ENCODE results near the gene MACROD2. TPM values are rescaled to one million over a fixed set of nuclear protein-coding genes. Genes with fewer than 3 reads are reported as not detected.

MACROD2 gene
- total RNA-seq: 1 to 10 TPM in 3 of 4 donors, under 1 TPM in 1; 0.67 to 4.8 (median 2.5) TPM
- polyA plus RNA-seq: under 1 TPM; 0.20 to 0.87 (median 0.26) TPM
- long read RNA-seq, donor 1, partial matches to known transcripts: 0 of 2 reads
- long read RNA-seq, donor 1, other reads (novel, unspliced or antisense): 1 of 2 reads
- long read RNA-seq, donor 2, partial matches to known transcripts: 0 of 3 reads
- long read RNA-seq, donor 2, other reads (novel, unspliced or antisense): 1 of 3 reads

- H3K9me3 ChIP-seq: peaks cover 9% of the 10 kb centered on the region
- H3K4me3 ChIP-seq: peak within 1 kb of the TSS; percentile 84
- TF ChIP-seq CTCF (IDR thresholded peaks at IDR 0.05): no peak
- WGBS, 3 donors: 1 to 4% (median 3%) methylated on average over 44 to 61 of the region's 61 CpGs
- ATAC-seq: peak; percentile 98 to 99 (median 98)
- intact Hi-C loops (cut with DNase I): loop anchor here in 1 of 2 donors (5.0 kb wide), 1 partner anchor 173 kb away; no protein-coding TSS in a partner anchor
- peak; percentile 90 to 95 for DNase-seq
- peak within 1 kb of the TSS; percentile 75 for H3K27ac ChIP-seq
- H3K27me3 ChIP-seq (ENCODE audit: insufficient read depth in 3 of 3, low read length in 2 of 3): no peaks in the 10 kb centered on the region
- no peaks in the 10 kb centered on the region for H3K36me3 ChIP-seq (ENCODE audit: insufficient read depth in 1 of 2, low read depth in 1 of 2)
- no peaks in the 10 kb centered on the region for H3K4me1 ChIP-seq
Measured at GRCh38 chr20:13995086-13995665, at the start of gene MACROD2. TSS of gene MACROD2 (plus strand) at chr20:13995516.

GRCh38 chr20:13947719-13948118 lies 47.6 kb upstream of the MACROD2 start:
- Histone ChIP-seq H3K36me3 (ENCODE audit: insufficient read depth in 1 of 2, low read depth in 1 of 2) (no peaks in the 10 kb centered on the region), H3K9me3 (no peaks in the 10 kb centered on the region), H3K27ac (no peak overlapping the region), H3K4me3 (no peak overlapping the region), H3K4me1 (no peaks in the 10 kb centered on the region), H3K27me3 (ENCODE audit: insufficient read depth in 3 of 3, low read length in 2 of 3) (no peaks in the 10 kb centered on the region)
- intact Hi-C loops (cut with DNase I): no loop called here
- 58 to 83% (median 67%) methylated on average over 3 of the region's 3 CpGs for WGBS, 3 donors
- DNase-seq (no peak), ATAC-seq (no peak)
- TF ChIP-seq CTCF (IDR thresholded peaks at IDR 0.05): no peak

- Histone ChIP-seq H3K4me1 (no peaks in the 10 kb centered on the region), H3K4me3 (no peak overlapping the region), H3K9me3 (no peaks in the 10 kb centered on the region), H3K36me3 (ENCODE audit: insufficient read depth in 1 of 2, low read depth in 1 of 2) (no peaks in the 10 kb centered on the region), H3K27me3 (ENCODE audit: insufficient read depth in 3 of 3, low read length in 2 of 3) (peaks cover 0 to 4% (median 0%) of the 10 kb centered on the region in 3 donors), H3K27ac (no peak overlapping the region)
- ATAC-seq: no peak
- WGBS, 3 donors: 60 to 70% (median 69%) methylated on average over 6 of the region's 6 CpGs
- no peak for TF ChIP-seq CTCF (IDR thresholded peaks at IDR 0.05)
- no peak for DNase-seq
- intact Hi-C loops (cut with DNase I): loop anchor here in 1 of 2 donors (5.0 kb wide), 1 partner anchor 131 kb away; no protein-coding TSS in a partner anchor
Measured at GRCh38 chr20:13953227-13953626, 42.1 kb upstream of the MACROD2 start.

- no peaks in the 10 kb centered on the region for H3K36me3 ChIP-seq (ENCODE audit: insufficient read depth in 1 of 2, low read depth in 1 of 2)
Measured at GRCh38 chr20:13960119-13960518, 35.2 kb upstream of the MACROD2 start.

More at GRCh38 chr20:13960119-13960518, 35.2 kb upstream of the MACROD2 start:
- intact Hi-C loops (cut with DNase I): loop anchor here in 1 of 2 donors (10.0 kb wide), 1 partner anchor 85 kb away; no protein-coding TSS in a partner anchor
- TF ChIP-seq CTCF (IDR thresholded peaks at IDR 0.05): no peak
- no peaks in the 10 kb centered on the region for H3K9me3 ChIP-seq
- DNase-seq: no peak
- no peaks in the 10 kb centered on the region for H3K27me3 ChIP-seq (ENCODE audit: insufficient read depth in 3 of 3, low read length in 2 of 3)
- no peak for ATAC-seq
- 72 to 80% (median 73%) methylated on average over 2 of the region's 2 CpGs for WGBS, 3 donors
- H3K4me3 ChIP-seq: no peak overlapping the region
- no peaks in the 10 kb centered on the region for H3K4me1 ChIP-seq
- no peak overlapping the region for H3K27ac ChIP-seq

All from psoas muscle (tissue), 8 donors.